Measurements from ENCODE around the gene PAM16.

PAM16 gene

GRCh38 chr16:4306470-4307214, 44.5 kb downstream of the PAM16 start:
- no peak for DNase-seq (ENCODE audit: low read depth in 2 of 3, low spot score in 2 of 3)

DNA sequence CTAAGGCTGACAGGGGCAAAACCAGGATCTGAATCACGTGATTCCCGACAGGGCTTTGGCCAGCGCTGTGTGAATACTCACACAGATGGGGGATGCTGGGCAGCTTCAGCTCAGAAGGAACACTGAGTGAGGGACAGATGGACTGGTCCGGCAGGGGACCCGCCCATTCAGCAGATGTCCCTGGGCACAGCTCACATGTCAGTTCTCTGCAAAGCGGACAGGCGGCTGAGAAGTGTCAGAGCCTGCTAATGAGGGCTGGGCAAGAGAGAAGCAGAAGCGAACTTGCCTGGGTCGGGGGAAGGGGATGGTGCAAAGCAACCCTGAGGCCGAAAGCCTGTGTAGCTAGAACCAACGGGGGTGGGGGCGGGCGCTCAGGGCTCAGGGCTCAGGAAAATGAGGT, 47.1 kb downstream of the PAM16 start:
- DNase-seq (ENCODE audit: low read depth in 2 of 3, low spot score in 2 of 3) = no peak

DNA sequence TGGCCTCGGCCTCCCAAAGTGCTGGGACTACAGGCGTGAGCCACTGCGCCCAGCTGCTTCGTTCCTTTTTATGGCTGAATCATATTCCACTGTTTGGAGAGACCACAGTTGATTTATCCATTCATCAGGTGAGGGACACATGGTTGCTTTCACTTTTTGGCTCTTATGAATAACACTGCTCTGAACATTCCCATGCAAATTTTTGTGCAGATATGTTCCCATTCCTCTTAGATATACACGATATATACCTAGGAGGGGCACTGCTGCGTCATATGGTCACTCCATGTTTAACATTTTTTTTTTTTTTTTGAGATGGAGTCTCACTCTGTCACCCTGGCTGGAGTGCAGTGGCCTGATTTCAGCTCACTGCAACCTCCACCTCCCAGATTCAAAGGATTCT, 49.2 kb downstream of the PAM16 start:
- no peak for DNase-seq (ENCODE audit: low read depth in 2 of 3, low spot score in 2 of 3)

DNA sequence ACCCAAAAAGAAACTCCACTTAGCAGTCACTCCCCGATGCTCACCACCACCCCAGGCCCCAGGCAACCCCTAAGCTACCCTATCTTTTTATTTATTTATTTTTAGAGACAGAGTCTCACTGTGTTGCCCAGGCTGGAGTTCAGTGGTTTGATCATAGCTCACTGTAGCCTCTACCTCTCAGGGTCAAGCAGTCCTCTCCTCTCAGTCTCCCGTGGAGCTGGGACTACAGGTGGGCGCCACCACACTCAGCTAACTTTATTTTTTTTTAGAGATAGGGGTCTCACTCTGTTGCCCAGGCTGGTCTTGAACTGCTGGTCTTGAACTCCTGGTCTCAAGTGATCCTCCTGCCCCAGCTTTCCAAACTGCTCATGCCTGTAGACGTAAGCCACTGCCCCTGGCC, 49.9 kb downstream of the PAM16 start:
- no peak for DNase-seq (ENCODE audit: low read depth in 2 of 3, low spot score in 2 of 3)

- DNase-seq (ENCODE audit: low read depth in 2 of 3, low spot score in 2 of 3) = no peak
Measured at GRCh38 chr16:4298761-4299522, 52.2 kb downstream of the PAM16 start.

DNA sequence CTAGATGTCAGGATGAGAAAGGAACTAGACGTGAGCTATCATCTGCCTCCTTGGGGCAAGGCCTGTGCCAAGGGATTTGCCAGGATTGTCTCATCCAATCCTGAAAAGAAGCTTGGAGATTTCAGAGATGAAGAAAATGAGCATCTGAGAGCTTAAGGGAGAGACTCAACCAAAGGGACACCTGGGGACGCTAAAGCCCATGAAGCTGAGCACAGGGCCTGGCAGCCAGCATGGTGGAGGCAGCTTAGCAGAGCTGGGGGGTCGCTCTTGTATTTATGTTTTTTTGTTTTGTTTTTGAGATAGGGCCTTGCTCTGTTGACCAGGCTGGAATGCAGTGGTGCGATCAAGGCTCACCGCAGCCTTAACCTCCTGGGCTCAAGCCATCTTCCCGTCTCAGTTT, 53.6 kb downstream of the PAM16 start:
- no peak for DNase-seq (ENCODE audit: low read depth in 2 of 3, low spot score in 2 of 3)

- DNase-seq (ENCODE audit: low read depth in 2 of 3, low spot score in 2 of 3) = no peak
Measured at GRCh38 chr16:4295581-4295980, 55.5 kb downstream of the PAM16 start.

DNA sequence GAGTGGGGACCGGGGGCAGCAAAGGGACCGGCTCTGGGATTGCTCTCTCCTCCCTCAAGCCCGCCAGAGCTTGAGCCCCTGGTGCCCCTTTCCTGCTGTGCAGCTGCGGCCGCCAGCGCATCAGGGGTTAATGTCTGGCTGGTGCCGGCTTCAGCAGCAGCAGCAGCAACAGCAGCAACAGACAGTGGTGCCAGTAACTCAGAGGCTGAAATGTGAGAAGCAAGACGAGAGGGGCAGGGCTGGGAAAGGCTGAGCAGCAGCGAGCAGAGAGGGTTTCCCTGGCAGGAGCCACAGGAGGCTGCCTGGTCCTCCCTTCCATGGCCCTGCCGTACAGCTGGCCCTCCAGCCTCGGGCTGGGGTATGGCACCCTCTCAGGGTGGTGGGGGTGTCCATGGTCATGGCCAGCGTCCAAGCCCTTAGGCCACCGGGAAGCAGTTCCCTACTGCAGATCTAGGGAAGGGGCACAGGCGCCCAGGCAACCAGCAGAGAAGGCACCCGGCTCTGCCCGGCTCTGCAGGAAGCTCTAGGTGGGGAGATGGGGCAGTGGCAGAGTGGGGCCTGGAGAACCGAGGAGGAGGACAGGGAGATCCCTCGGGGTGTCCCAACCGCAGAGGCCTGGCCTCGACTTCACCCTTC, 57.2 kb downstream of the PAM16 start:
- no peak for DNase-seq (ENCODE audit: low read depth in 2 of 3, low spot score in 2 of 3)

GRCh38 chr16:4293181-4293716, 57.9 kb downstream of the PAM16 start:
- DNase-seq (ENCODE audit: low read depth in 2 of 3, low spot score in 2 of 3) = no peak

DNA sequence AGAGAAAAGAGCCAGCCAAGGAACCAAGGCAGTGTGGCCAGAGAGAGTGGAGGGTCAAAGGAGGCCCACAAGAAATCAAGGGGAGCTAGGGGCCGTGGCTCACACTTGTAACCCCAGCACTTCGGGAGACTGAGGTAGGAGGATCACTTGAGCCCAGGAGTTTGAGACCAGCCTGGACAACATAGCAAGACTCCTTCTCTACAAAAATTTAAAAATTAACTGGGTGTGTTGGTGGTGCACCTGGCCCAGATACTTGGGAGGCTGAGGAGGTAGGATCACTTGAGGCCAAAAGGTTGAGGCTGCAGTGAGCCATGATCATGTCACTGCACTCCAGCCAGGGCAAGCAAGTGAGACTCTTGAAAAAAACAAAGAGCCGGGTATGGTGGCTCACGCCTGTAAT, 59.4 kb downstream of the PAM16 start:
- no peak for DNase-seq (ENCODE audit: low read depth in 2 of 3, low spot score in 2 of 3)

All from activated CD8-positive, alpha-beta memory T cell treated with anti-CD3 and anti-CD28 coated beads for 48 hours (primary cell).